ENCODE data around the gene PTPRF. TPM values are rescaled to one million over a fixed set of nuclear protein-coding genes. Genes with fewer than 3 reads are reported as not detected.

The PTPRF gene
- total RNA-seq, 1 experiment from 2014 or later, result 110 TPM

GRCh38 chr1:43538143-43538487, 7.4 kb downstream of the PTPRF start:
- intact Hi-C loops (cut with micrococcal nuclease; ENCODE audit: unreplicated experiment), result no loop called here
- ChIA-PET CTCF (no interaction called here), POLR2A (ENCODE audit: low non-redundant PET) (no interaction called here)
- no peak for DNase-seq (ENCODE audit: low spot score)
- TF ChIP-seq EZH2 (IDR thresholded peaks at IDR 0.05; ENCODE audit: borderline replicate concordance, low read depth, low read length, poor library complexity, severe bottlenecking), result no peak
- no peak for TF ChIP-seq CTCF (conservative IDR thresholded peaks at IDR 0.05; ENCODE audit: low read depth, low read length)
- H3K4me1 ChIP-seq (ENCODE audit: insufficient read depth, low read length, poor library complexity, severe bottlenecking), result no peaks in the 10 kb centered on the region
- peaks cover 8% of the 10 kb centered on the region for H3K36me3 ChIP-seq (ENCODE audit: insufficient read depth, low read length, poor library complexity, severe bottlenecking)
- no peak overlapping the region for H3K4me3 ChIP-seq (ENCODE audit: low read depth, low read length, poor library complexity, severe bottlenecking)
- no peaks in the 10 kb centered on the region for H3K9me3 ChIP-seq (ENCODE audit: low read depth, low read length, poor library complexity, severe bottlenecking)
- H3K27ac ChIP-seq (ENCODE audit: low read depth, low read length, poor library complexity, severe bottlenecking), result no peak overlapping the region
- H3K27me3 ChIP-seq (replicated peaks; ENCODE audit: insufficient read depth, low read depth, low read length, poor library complexity), result no peaks in the 10 kb centered on the region
- no TSS peak for BruUV-seq (replicated peaks)

GRCh38 chr1:43538969-43539368, 8.3 kb downstream of the PTPRF start:
- H3K36me3 ChIP-seq (ENCODE audit: insufficient read depth, low read length, poor library complexity, severe bottlenecking), result peaks cover 8% of the 10 kb centered on the region
- intact Hi-C loops (cut with micrococcal nuclease; ENCODE audit: unreplicated experiment), result no loop called here

GRCh38 chr1:43539726-43540434, 9.2 kb downstream of the PTPRF start:
- H3K4me3 ChIP-seq (ENCODE audit: low read depth, low read length, poor library complexity, severe bottlenecking), result no peak overlapping the region
- POLR2A ChIA-PET (ENCODE audit: low non-redundant PET), result no interaction called here
- H3K9me3 ChIP-seq (ENCODE audit: low read depth, low read length, poor library complexity, severe bottlenecking), result no peaks in the 10 kb centered on the region
- peaks cover 8% of the 10 kb centered on the region for H3K36me3 ChIP-seq (ENCODE audit: insufficient read depth, low read length, poor library complexity, severe bottlenecking)
- TF ChIP-seq EZH2 (IDR thresholded peaks at IDR 0.05; ENCODE audit: borderline replicate concordance, low read depth, low read length, poor library complexity, severe bottlenecking) (no peak), CTCF (conservative IDR thresholded peaks at IDR 0.05; ENCODE audit: low read depth, low read length) (no peak)
- BruUV-seq (replicated peaks), result no TSS peak
- no peak overlapping the region for H3K27ac ChIP-seq (ENCODE audit: low read depth, low read length, poor library complexity, severe bottlenecking)
- intact Hi-C loops (cut with micrococcal nuclease; ENCODE audit: unreplicated experiment), result no loop called here
- no peaks in the 10 kb centered on the region for H3K27me3 ChIP-seq (replicated peaks; ENCODE audit: insufficient read depth, low read depth, low read length, poor library complexity)
- no peak for DNase-seq (ENCODE audit: low spot score)
- CTCF ChIA-PET, result no interaction called here
- no peaks in the 10 kb centered on the region for H3K4me1 ChIP-seq (ENCODE audit: insufficient read depth, low read length, poor library complexity, severe bottlenecking)

More at GRCh38 chr1:43538969-43539368, 8.3 kb downstream of the PTPRF start:
- DNase-seq (ENCODE audit: low spot score), result no peak
- Histone ChIP-seq H3K4me1 (ENCODE audit: insufficient read depth, low read length, poor library complexity, severe bottlenecking) (no peaks in the 10 kb centered on the region), H3K4me3 (ENCODE audit: low read depth, low read length, poor library complexity, severe bottlenecking) (no peak overlapping the region), H3K27me3 (replicated peaks; ENCODE audit: insufficient read depth, low read depth, low read length, poor library complexity) (no peaks in the 10 kb centered on the region), H3K27ac (ENCODE audit: low read depth, low read length, poor library complexity, severe bottlenecking) (no peak overlapping the region), H3K9me3 (ENCODE audit: low read depth, low read length, poor library complexity, severe bottlenecking) (no peaks in the 10 kb centered on the region)
- ChIA-PET CTCF (no interaction called here), POLR2A (ENCODE audit: low non-redundant PET) (no interaction called here)
- BruUV-seq (replicated peaks), result no TSS peak
- TF ChIP-seq CTCF (conservative IDR thresholded peaks at IDR 0.05; ENCODE audit: low read depth, low read length) (no peak), EZH2 (IDR thresholded peaks at IDR 0.05; ENCODE audit: borderline replicate concordance, low read depth, low read length, poor library complexity, severe bottlenecking) (no peak)
